ENCODE results near the gene MLPH. TPM values are rescaled to one million over a fixed set of nuclear protein-coding genes. Genes with fewer than 3 reads are reported as not detected.

The MLPH gene
- total and polyA plus RNA-seq, 2 of the 4 experiments (the other 2 are of a cell fraction), result 13.8 to 21.6 TPM

GRCh38 chr2:237570776-237571335 lies 83.8 kb downstream of the MLPH start:
- Histone ChIP-seq H4K20me1 (ENCODE audit: insufficient read depth, low read length) (no peaks in the 10 kb centered on the region), H4K91ac (ENCODE audit: insufficient read depth, low read depth, low read length) (no peak overlapping the region), H3K36me3 (ENCODE audit: control insufficient read depth, insufficient read depth, low read length) (no peaks in the 10 kb centered on the region), H3K27ac (ENCODE audit: insufficient read depth, low read length) (no peak overlapping the region), H3K9ac (ENCODE audit: low read depth, low read length) (no peak overlapping the region), H3K9me1 (ENCODE audit: insufficient read depth, low read length) (0 out of 2 replicates have a peak, but pooled peaks cover 3% of the 10 kb centered on the region), H3K23ac (ENCODE audit: low read depth, low read length) (no peak overlapping the region), H2AK9ac (replicated peaks; ENCODE audit: low read depth, low read length, poor library complexity) (peak overlapping the region; percentile 61), H3K14ac (replicated peaks; ENCODE audit: low read depth, low read length) (no peak overlapping the region), H2AFZ (replicated peaks; ENCODE audit: low read length, poor library complexity) (no peak overlapping the region), H3K56ac (ENCODE audit: extremely low read depth, insufficient read depth, low read length) (no peak overlapping the region), H3K79me1 (ENCODE audit: low read depth in 1 of 2, low read length in 2 of 2) (peaks cover 0 to 8% of the 10 kb centered on the region in 2 experiments; a peak in 1 of 4 replicates), H3K4me2 (ENCODE audit: low read depth, low read length) (no peak overlapping the region), H2BK20ac (ENCODE audit: low read depth, low read length) (no peak overlapping the region), H3K4me3 (ENCODE audit: insufficient read depth, low read depth, low read length) (no peak overlapping the region), H2AK5ac (ENCODE audit: low read depth, low read length) (peak overlapping the region; percentile 40; the same call in 1 of the 2 replicates), H3K18ac (ENCODE audit: low read depth, low read length) (no peak overlapping the region), H3K4ac (ENCODE audit: low read depth, low read length) (no peak overlapping the region), H2BK5ac (ENCODE audit: low read depth, low read length, poor library complexity, severe bottlenecking) (no peak overlapping the region), H3K9me3 (ENCODE audit: control insufficient read depth, insufficient read depth, low read length) (no peaks in the 10 kb centered on the region), H2BK15ac (ENCODE audit: low read depth, low read length) (no peak overlapping the region), H3K27me3 (ENCODE audit: control insufficient read depth, insufficient read depth, low read length) (no peaks in the 10 kb centered on the region), H4K8ac (ENCODE audit: low read depth in 2 of 2, low read length in 2 of 2) (no peak overlapping the region), H2BK120ac (ENCODE audit: low read depth, low read length) (no peak overlapping the region), H3K4me1 (ENCODE audit: control insufficient read depth, insufficient read depth, low read length) (peaks cover 7% of the 10 kb centered on the region; the same call in 1 of the 2 replicates), H4K5ac (ENCODE audit: low read depth, low read length) (no peak overlapping the region)
- 90% methylated on average over 4 of the region's 9 CpGs; no CpG with 5 or more reads in 1 of the 2 experiments for WGBS, 2 experiments (ENCODE audit: extremely low coverage in 2 of 2, insufficient read length in 1 of 2)
- ATAC-seq (ENCODE audit: low read depth) (no peak), DNase-seq (no peak)
- dilution Hi-C loops (cut with HindIII; ENCODE audit: low sequenced_read_pairs, unreplicated experiment) (no loop called here), intact Hi-C loops (cut with micrococcal nuclease) (no loop called here), in situ Hi-C loops (cut with MboI; ENCODE audit: low sequenced_read_pairs) (loop anchor here (5.0 to 25.0 kb wide), 4 partner anchors 156 to 1234 kb away; partner anchors contain the start of gene COL6A3)
- TF ChIP-seq NFE2L2 (IDR thresholded peaks at IDR 0.05; ENCODE audit: low read depth, low read length) (no peak), RAD21 (IDR thresholded peaks at IDR 0.05; ENCODE audit: low read length) (no peak), BHLHE40 (IDR thresholded peaks at IDR 0.05; ENCODE audit: low read depth, low read length) (no peak), SMC3 (IDR thresholded peaks at IDR 0.05; ENCODE audit: low read depth, low read length) (no peak), CEBPB (IDR thresholded peaks at IDR 0.05; ENCODE audit: low read depth, low read length) (no peak), FOS (IDR thresholded peaks at IDR 0.05; ENCODE audit: low read depth, low read length) (no peak), RFX5 (IDR thresholded peaks at IDR 0.05; ENCODE audit: low read depth, low read length) (no peak), CHD1 (IDR thresholded peaks at IDR 0.05; ENCODE audit: low read depth, low read length) (no peak)
- TF ChIP-seq, protein P1, sequence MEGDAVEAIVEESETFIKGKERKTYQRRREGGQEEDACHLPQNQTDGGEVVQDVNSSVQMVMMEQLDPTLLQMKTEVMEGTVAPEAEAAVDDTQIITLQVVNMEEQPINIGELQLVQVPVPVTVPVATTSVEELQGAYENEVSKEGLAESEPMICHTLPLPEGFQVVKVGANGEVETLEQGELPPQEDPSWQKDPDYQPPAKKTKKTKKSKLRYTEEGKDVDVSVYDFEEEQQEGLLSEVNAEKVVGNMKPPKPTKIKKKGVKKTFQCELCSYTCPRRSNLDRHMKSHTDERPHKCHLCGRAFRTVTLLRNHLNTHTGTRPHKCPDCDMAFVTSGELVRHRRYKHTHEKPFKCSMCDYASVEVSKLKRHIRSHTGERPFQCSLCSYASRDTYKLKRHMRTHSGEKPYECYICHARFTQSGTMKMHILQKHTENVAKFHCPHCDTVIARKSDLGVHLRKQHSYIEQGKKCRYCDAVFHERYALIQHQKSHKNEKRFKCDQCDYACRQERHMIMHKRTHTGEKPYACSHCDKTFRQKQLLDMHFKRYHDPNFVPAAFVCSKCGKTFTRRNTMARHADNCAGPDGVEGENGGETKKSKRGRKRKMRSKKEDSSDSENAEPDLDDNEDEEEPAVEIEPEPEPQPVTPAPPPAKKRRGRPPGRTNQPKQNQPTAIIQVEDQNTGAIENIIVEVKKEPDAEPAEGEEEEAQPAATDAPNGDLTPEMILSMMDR (conservative IDR thresholded peaks at IDR 0.05; ENCODE audit: low read depth, low read length), result no peak
- TF ChIP-seq, protein P2, sequence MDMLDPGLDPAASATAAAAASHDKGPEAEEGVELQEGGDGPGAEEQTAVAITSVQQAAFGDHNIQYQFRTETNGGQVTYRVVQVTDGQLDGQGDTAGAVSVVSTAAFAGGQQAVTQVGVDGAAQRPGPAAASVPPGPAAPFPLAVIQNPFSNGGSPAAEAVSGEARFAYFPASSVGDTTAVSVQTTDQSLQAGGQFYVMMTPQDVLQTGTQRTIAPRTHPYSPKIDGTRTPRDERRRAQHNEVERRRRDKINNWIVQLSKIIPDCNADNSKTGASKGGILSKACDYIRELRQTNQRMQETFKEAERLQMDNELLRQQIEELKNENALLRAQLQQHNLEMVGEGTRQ (IDR thresholded peaks at IDR 0.05; ENCODE audit: low read depth, low read length), result no peak
- no TSS peak for BruUV-seq (replicated peaks)
- CTCF ChIA-PET, result interaction anchor here (0.6 to 3.6 kb wide), 6 partner anchors 37 to 475 kb away, joined by 3 to 53 read pairs (median 4); partner anchors contain the start of gene COL6A3
- POLR2A ChIA-PET (ENCODE audit: unreplicated experiment), result no interaction called here

Data from IMR-90 (cell line).